ENCODE data around the gene SNX25.

- TF ChIP-seq ZC3H10 (CRISPR knock-in tag; IDR thresholded peaks at IDR 0.05) (no peak), RARB (CRISPR knock-in tag; IDR thresholded peaks at IDR 0.05) (no peak)
Measured at GRCh38 chr4:185227713-185228278, 18.4 kb downstream of the SNX25 start.
